HepG2 (cell line): Measurements from ENCODE around the gene BAHCC1. TPM values are rescaled to one million over a fixed set of nuclear protein-coding genes. Genes with fewer than 3 reads are reported as not detected.

Experiments used
- ATAC-seq: fragments of 200-7000 bp; cut with Tn5 transposase; 3 replicates; pipeline ENCODE4 v1.9.1; 2020; ENCODE audit warnings: mild to moderate bottlenecking, moderate library complexity
- BruUV-seq: library from RNA; stranded (reverse); fragments of 400-500 nt; replicated peaks from 2 replicates; lab custom pipeline; 2021; lab: Mats Ljungman, UMichigan
- CTCF ChIA-PET: fragments of 300-600 bp; formaldehyde crosslinking; extraction: SDS; loops from one replicate; lab custom pipeline; 2021; ENCODE audit warnings: low total read pairs, inconsistent platforms, low intra/inter-chr PET ratio; lab: Yijun Ruan, JAX
- POLR2A ChIA-PET: fragments of 350-600 bp; sonication (Branson Sonifier 250); formaldehyde crosslinking; loops from one replicate; lab custom pipeline; 2020; ENCODE audit warnings: antibody characterized with exemption, inconsistent platforms; lab: Yijun Ruan, JAX
- DNase-seq: peaks from one replicate; pipeline ENCODE4 v3.0.0-alpha.2; 2015; ENCODE audit warnings: low spot score
- FAIRE-seq: peaks from 3 replicates; lab custom pipeline; 2011; peaks lifted over from hg19 to GRCh38; lab: Jason Lieb, UNC
- H2AFZ ChIP-seq: one replicate; pipeline ENCODE4 v1.6.1; 2011; ENCODE audit warnings: low read length, inconsistent platforms
- H3K27ac ChIP-seq: fragments of 300-600 bp; 3 replicates; pipeline ENCODE4 v1.8.0; 2011; ENCODE audit warnings: mixed run types, mild to moderate bottlenecking, mixed read lengths, low read length, inconsistent platforms; ENCODE audit not compliant: insufficient read depth; ENCODE audit errors: extremely low read length
- H3K27me3 ChIP-seq, 2 experiments: fragments of 200-600 bp in 1 of 2; 2 replicates in 1 of 2; 3 replicates in 1 of 2; pipeline versions ENCODE4 v1.6.0 to v1.8.0; 2011; ENCODE audit warnings: low read length in 2 of 2, mild to moderate bottlenecking in 2 of 2, moderate library complexity in 2 of 2, inconsistent platforms in 1 of 2; ENCODE audit not compliant: insufficient read depth in 2 of 2, control insufficient read depth in 1 of 2
- H3K36me3 ChIP-seq, 2 experiments: fragments of 200-600 bp in 1 of 2; replicated peaks in 1 of 2; 2 replicates in 1 of 2; 3 replicates in 1 of 2; pipeline versions ENCODE4 v1.5.1 to v1.8.0; 2011; ENCODE audit warnings: low read length in 2 of 2, inconsistent platforms in 1 of 2; ENCODE audit not compliant: insufficient read depth in 2 of 2, control insufficient read depth in 1 of 2
- H3K4me1 ChIP-seq: 2 replicates; pipeline ENCODE4 v1.5.1; 2012; ENCODE audit warnings: low read length, inconsistent platforms; ENCODE audit not compliant: insufficient read depth
- H3K4me2 ChIP-seq: 2 replicates; pipeline ENCODE4 v1.6.0; 2011; ENCODE audit warnings: low read depth, low read length, inconsistent platforms
- H3K4me3 ChIP-seq, 3 experiments: fragments of 200-600 bp in 1 of 3; sonication (generic), shearing (Covaris generic) in 1 of 3; replicated peaks in 1 of 3; 2 replicates each; pipeline ENCODE4 v1.5.1; 2011 to 2016; ENCODE audit warnings: low read length in 3 of 3, inconsistent platforms in 2 of 3, low read depth in 2 of 3, mild to moderate bottlenecking in 2 of 3, control low read depth in 1 of 3, mixed read lengths in 1 of 3; ENCODE audit not compliant: insufficient read depth in 1 of 3
- H3K79me2 ChIP-seq: one replicate; pipeline ENCODE4 v1.6.1; 2011; ENCODE audit warnings: low read length, inconsistent platforms; ENCODE audit not compliant: insufficient read depth
- H3K9ac ChIP-seq: 2 replicates; pipeline ENCODE4 v1.6.0; 2011; ENCODE audit warnings: mild to moderate bottlenecking, low read depth, low read length, inconsistent platforms; ENCODE audit not compliant: insufficient read depth
- H3K9me3 ChIP-seq: 2 replicates; pipeline ENCODE4 v1.5.1; 2012; ENCODE audit warnings: mild to moderate bottlenecking, low read length
- H4K20me1 ChIP-seq: 2 replicates; pipeline ENCODE4 v1.6.0; 2011; ENCODE audit warnings: inconsistent platforms, mild to moderate bottlenecking, low read length, moderate library complexity; ENCODE audit not compliant: insufficient read depth
- ARID4A ChIP-seq: sonication (generic); formaldehyde crosslinking; IDR thresholded peaks from 2 replicates; pipeline ENCODE4 v1.5.0; 2020; ENCODE audit warnings: mild to moderate bottlenecking, missing genetic modification reagents, borderline replicate concordance
- HNRNPK ChIP-seq: fragments of 200-400 bp; formaldehyde crosslinking; IDR thresholded peaks from 2 replicates; pipeline ENCODE4 v1.6.1; 2018; ENCODE audit warnings: low read length, low read depth, moderate library complexity, mild to moderate bottlenecking; ENCODE audit not compliant: poor library complexity, severe bottlenecking
- KDM3A ChIP-seq: IDR thresholded peaks from 2 replicates; pipeline ENCODE4 v1.6.1; 2018; ENCODE audit warnings: low read depth, missing compliant biosample characterization
- MAF1 ChIP-seq: sonication (generic); formaldehyde crosslinking; IDR thresholded peaks from 2 replicates; pipeline ENCODE4 v1.5.0; 2020; ENCODE audit warnings: missing genetic modification reagents, borderline replicate concordance
- MNT ChIP-seq: fragments of 450-650 bp; IDR thresholded peaks from 2 replicates; pipeline ENCODE4 v1.6.1; 2016
- RXRA ChIP-seq: sonication (generic); formaldehyde crosslinking; IDR thresholded peaks from 2 replicates; pipeline ENCODE4 v1.5.1; 2020; ENCODE audit warnings: missing genetic modification reagents
- YEATS4 ChIP-seq: sonication (generic); formaldehyde crosslinking; IDR thresholded peaks from 2 replicates; pipeline ENCODE4 v1.4.0; 2020; ENCODE audit warnings: missing genetic modification reagents, borderline replicate concordance
- YY1 ChIP-seq: IDR thresholded peaks from 2 replicates; pipeline ENCODE4 v1.6.1; 2011; ENCODE audit warnings: low read length, low read depth, moderate library complexity, mild to moderate bottlenecking; ENCODE audit not compliant: insufficient read depth, insufficient replicate concordance
- ZBTB2 ChIP-seq: sonication (generic); formaldehyde crosslinking; IDR thresholded peaks from 2 replicates; pipeline ENCODE4 v1.8.0; 2022; ENCODE audit warnings: low read depth, missing genetic modification reagents
- ZNF543 ChIP-seq: sonication (generic); formaldehyde crosslinking; IDR thresholded peaks from 2 replicates; pipeline ENCODE4 v1.4.0; 2020; ENCODE audit warnings: mild to moderate bottlenecking, missing genetic modification reagents
- ZNF550 ChIP-seq: sonication (generic); formaldehyde crosslinking; IDR thresholded peaks from 2 replicates; pipeline ENCODE4 v1.4.0; 2020; ENCODE audit warnings: mild to moderate bottlenecking, missing genetic modification reagents, borderline replicate concordance
- WGBS: methylation state at CpG from one replicate; pipeline ENCODE4 v1.1.6; 2017; ENCODE audit warnings: low lambda C conversion rate; 5-methylcytosine and 5-hydroxymethylcytosine counted together
- in situ Hi-C: cut with HindIII; loops from 2 replicates; pipeline ENCODE4 v1.10.0; 2017; ENCODE audit warnings: low pct_unique_long_range_greater_than_20kb; ENCODE audit not compliant: extremely low pct_ligation_motif_present
- intact Hi-C: fragments of 100-400 bp; cut with micrococcal nuclease; formaldehyde crosslinking; loops from one replicate; pipeline ENCODE4 v1.10.0; 2022; ENCODE audit not compliant: unreplicated experiment
- polyA plus RNA-seq, 8 experiments: library from polyadenylated mRNA; depleted of rRNA in 3 of 8; stranded (reverse) in 7 of 8; unstranded in 1 of 8; fragments of >200 nt; fragmentation: Illumina TruSeq in 4 of 8; extraction: Trizol in 4 of 8; gene quantifications; 2 replicates each; pipeline versions ENCODE4 v1.2.1 to v1.2.3, GENCODE V29; 2011 to 2016; ENCODE audit warnings: low read depth in 4 of 8, missing spikeins in 1 of 8, mixed read lengths in 1 of 8; ENCODE audit not compliant: insufficient read depth in 1 of 8
- total RNA-seq, 5 experiments: library from RNA; depleted of rRNA; stranded (reverse); fragments of >200 nt; fragmentation: Illumina TruSeq; extraction: Trizol; gene quantifications; 2 replicates each; pipeline ENCODE4 v1.2.3, GENCODE V29; 2016; ENCODE audit warnings: low read depth in 1 of 5
- TF ChIP-seq, protein P1 (sequence below): sonication (generic); formaldehyde crosslinking; IDR thresholded peaks from 2 replicates; pipeline ENCODE4 v1.8.0; 2022; ENCODE audit warnings: mild to moderate bottlenecking, missing genetic modification reagents, moderate library complexity
- TF ChIP-seq, protein P2 (sequence below): sonication (generic); formaldehyde crosslinking; IDR thresholded peaks from 2 replicates; pipeline ENCODE4 v1.4.0; 2020; ENCODE audit warnings: missing genetic modification reagents, borderline replicate concordance

The BAHCC1 gene
- total and polyA plus RNA-seq, 2 of the 13 experiments (the other 11 are each of a cell fraction or from before 2014, with no cell fraction given): 1.4 to 1.7 TPM

DNA sequence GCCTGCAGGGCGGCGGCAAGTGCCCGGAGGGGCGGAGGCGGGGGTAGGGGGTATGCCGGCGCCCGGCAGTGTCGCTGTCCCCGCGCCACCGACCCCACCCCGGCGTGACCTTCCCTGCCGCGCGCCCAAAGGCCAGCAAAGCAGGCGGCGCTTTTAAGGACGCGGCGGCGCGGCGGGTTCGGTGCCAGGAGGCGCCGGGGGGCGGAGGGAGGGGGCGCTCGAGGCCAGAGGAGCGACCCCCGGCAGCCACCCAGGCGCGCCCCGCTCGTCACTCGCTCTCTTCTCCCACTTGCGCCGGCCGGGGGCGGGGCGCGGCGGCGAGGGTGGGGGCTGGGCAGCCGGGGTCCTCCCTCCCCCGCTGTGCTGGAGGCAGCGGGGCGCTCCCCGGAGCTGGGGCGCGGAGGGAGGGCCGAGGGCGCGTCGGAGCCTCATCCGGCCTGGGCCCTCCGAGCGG lies 8.6 kb upstream of the BAHCC1 start:
- H3K4me1 ChIP-seq: peaks cover 66% of the 10 kb centered on the region
- TF ChIP-seq ZNF543 (CRISPR knock-in tag) (0 out of 2 replicates have a peak, but pooled peaks have one; percentile 26), MAF1 (CRISPR knock-in tag) (no peak), HNRNPK (peak; percentile 23), RXRA (CRISPR knock-in tag) (0 out of 2 replicates have a peak, but pooled peaks have one; percentile 11), ARID4A (CRISPR knock-in tag) (no peak), MNT (no peak), ZBTB2 (CRISPR knock-in tag) (peak; percentile 38; the same call in 1 of the 2 replicates), YY1 (no peak), KDM3A (CRISPR knock-in tag) (peak; percentile 17; the same call in 1 of the 2 replicates), ZNF550 (CRISPR knock-in tag) (no peak), YEATS4 (0 out of 2 replicates have a peak, but pooled peaks have one; percentile 36)
- TF ChIP-seq, protein P1, sequence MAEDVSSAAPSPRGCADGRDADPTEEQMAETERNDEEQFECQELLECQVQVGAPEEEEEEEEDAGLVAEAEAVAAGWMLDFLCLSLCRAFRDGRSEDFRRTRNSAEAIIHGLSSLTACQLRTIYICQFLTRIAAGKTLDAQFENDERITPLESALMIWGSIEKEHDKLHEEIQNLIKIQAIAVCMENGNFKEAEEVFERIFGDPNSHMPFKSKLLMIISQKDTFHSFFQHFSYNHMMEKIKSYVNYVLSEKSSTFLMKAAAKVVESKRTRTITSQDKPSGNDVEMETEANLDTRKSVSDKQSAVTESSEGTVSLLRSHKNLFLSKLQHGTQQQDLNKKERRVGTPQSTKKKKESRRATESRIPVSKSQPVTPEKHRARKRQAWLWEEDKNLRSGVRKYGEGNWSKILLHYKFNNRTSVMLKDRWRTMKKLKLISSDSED (CRISPR knock-in tag): no peak
- TF ChIP-seq, protein P2, sequence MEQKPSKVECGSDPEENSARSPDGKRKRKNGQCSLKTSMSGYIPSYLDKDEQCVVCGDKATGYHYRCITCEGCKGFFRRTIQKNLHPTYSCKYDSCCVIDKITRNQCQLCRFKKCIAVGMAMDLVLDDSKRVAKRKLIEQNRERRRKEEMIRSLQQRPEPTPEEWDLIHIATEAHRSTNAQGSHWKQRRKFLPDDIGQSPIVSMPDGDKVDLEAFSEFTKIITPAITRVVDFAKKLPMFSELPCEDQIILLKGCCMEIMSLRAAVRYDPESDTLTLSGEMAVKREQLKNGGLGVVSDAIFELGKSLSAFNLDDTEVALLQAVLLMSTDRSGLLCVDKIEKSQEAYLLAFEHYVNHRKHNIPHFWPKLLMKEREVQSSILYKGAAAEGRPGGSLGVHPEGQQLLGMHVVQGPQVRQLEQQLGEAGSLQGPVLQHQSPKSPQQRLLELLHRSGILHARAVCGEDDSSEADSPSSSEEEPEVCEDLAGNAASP: peak; percentile 52; the same call in 1 of the 2 replicates

More for the DNA sequence above, 8.6 kb upstream of the BAHCC1 start:
- FAIRE-seq: no peak
- peaks cover 14 to 87% of the 10 kb centered on the region in 2 experiments for H3K27me3 ChIP-seq
- in situ Hi-C loops (no loop called here), intact Hi-C loops (loop anchor here (5.0 kb wide), 2 partner anchors 79 to 909 kb away; partner anchors contain the start of gene NPTX1)
- peak; percentile 45 for DNase-seq
- H2AFZ ChIP-seq: no peak overlapping the region
- H3K9me3 ChIP-seq: no peaks in the 10 kb centered on the region
- 1% methylated on average over 17 of the region's 60 CpGs for WGBS
- H3K9ac ChIP-seq: peak overlapping the region; percentile 72
- H3K4me3 ChIP-seq: peak overlapping the region; percentile 68 to 76 (median 70)
- no TSS peak for BruUV-seq
- H3K36me3 ChIP-seq: no peaks in the 10 kb centered on the region
- peak overlapping the region; percentile 92 for H3K4me2 ChIP-seq
- no peaks in the 10 kb centered on the region for H3K79me2 ChIP-seq
- ATAC-seq: peak; percentile 11
- peak overlapping the region; percentile 27 for H3K27ac ChIP-seq
- H4K20me1 ChIP-seq: peaks cover 1% of the 10 kb centered on the region; the same call in 1 of the 2 replicates
- POLR2A ChIA-PET: interaction anchor here (1.0 kb wide), 1 partner anchor 9 kb away, joined by 3 read pairs; the partner anchor contains the start of gene BAHCC1
- CTCF ChIA-PET: no interaction called here
